GM19238 (cell line): ENCODE measurements around the gene YBX1.
"Not testable (repeated sequence)": the region's sequence is repeated elsewhere in the genome, so short reads cannot be mapped to it uniquely, and the experiment has no call there.

ENCODE experiments used
- DNase-seq: peaks from one replicate; pipeline ENCODE4 v3.0.0; 2011; ENCODE audit warnings: low spot score; ENCODE audit not compliant: insufficient read length

YBX1 gene

DNA sequence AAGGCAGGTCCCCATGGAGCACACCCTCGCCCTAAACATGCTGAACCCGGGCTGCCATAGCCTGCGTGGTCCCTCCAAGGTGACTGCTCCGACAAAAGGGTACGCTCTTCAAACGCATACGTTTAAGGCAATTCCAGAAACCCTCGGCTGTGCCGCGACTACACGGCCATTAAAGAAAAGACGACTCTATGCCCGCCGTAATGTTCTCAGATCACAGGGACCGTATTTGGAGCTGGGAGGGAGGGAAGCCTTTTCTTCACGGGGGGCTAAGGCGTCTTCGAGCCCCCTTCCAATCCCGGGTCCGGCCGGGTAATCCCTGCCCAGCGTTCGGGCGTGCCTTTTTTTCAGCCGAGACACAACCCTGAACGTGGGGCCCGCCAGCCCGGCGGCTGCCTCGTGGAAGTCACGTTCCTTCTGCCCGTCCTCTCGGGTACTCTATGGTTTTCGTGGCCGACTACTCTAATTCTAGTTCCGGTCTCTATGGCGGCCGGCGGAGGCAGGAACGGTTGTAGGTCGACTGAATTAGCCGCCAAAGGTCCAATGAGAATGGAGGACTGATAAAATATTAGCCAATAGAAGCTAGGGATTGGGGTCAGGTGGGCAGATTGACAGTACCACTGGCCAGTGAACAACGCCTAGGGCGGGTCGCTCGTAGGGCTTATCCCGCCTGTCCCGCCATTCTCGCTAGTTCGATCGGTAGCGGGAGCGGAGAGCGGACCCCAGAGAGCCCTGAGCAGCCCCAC, at the start of gene YBX1:
YBX1 (plus strand) TSS at position 678 of the 743 bp plus-strand sequence. CDS start 148 bp downstream, outside the sequence.
- DNase-seq = peak; percentile 92

- DNase-seq = no peak
These were observed 43.1 kb upstream of the YBX1 start for GRCh38 chr1:42639116-42639515.

GRCh38 chr1:42646056-42646455, 36.2 kb upstream of the YBX1 start:
- DNase-seq = no peak

GRCh38 chr1:42657201-42657600, 25.0 kb upstream of the YBX1 start:
- DNase-seq = no peak

GRCh38 chr1:42657981-42658876, 24.0 kb upstream of the YBX1 start, which contains the start of gene PPIH:
PPIH (plus strand) TSS chr1:42658423; CDS start chr1:42658447, 24 bp downstream.
- DNase-seq = peak; percentile 91

GRCh38 chr1:42658877-42659337, 23.3 kb upstream of the YBX1 start:
- DNase-seq = no peak

- no peak for DNase-seq
These were observed 21.2 kb upstream of the YBX1 start for GRCh38 chr1:42660907-42661500.

DNA sequence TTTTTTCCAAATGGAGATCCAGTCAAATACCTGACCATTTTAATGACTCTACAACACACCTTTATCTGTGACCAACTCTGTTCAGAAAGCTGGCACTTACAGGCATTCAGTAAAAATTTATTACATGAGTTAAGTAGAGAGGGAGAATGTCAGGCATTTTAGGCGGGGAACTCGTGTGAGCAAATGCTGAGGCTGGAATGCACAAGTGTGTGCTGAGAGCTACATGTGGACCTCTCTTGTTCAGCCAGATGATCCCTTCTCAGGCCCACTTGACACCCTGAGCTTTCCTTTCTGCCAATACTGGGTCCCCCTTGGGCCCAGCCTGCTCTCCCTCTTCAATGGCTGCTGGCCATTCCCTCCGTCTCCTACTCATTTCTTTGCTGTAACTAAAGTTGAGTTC, 12.3 kb upstream of the YBX1 start:
- no peak for DNase-seq

DNA sequence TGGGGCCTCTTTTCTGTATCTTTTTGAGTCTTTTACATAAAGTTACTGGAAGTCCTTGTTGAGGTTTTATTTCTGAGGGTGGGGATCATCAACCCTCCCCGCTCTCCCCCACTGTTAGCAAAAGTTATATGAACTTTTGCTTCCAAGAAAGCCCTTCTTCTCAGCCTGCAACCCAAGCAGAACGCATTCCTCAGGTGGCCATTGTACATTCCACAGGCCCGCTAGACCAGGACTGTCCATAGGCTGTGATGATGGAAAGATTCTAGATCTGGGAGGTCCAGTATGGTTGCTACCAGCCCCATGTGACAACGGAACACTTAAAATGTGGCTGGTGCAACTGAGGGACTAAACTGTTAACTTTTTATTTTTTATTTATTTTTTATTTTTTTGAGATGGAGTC, 11.8 kb upstream of the YBX1 start:
- DNase-seq = no peak

DNA sequence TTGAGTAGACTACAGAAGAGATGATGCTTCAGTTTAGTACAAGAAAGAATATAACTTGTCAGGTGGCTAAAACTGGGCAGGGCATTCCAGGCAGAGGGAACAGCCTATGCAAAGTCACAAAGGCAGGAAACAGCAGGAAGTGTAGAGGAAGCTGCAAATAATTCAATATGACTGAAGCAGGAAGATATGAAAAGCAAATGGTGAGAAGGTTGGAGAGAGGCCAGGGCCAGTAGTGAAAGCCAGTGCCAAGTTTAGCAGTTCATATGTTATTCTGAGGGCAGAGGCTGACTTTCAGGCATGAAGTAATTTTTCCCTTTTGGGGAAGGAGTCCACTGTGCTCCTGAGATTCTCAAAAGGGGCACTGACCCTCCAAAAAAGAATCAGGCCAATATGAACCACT, 8.0 kb upstream of the YBX1 start:
- no peak for DNase-seq

- no peak for DNase-seq
These were observed 7.5 kb upstream of the YBX1 start for GRCh38 chr1:42674682-42675081.

GRCh38 chr1:42675467-42675866, 6.8 kb upstream of the YBX1 start:
- DNase-seq = no peak

GRCh38 chr1:42676534-42677087, 5.6 kb upstream of the YBX1 start:
- no peak for DNase-seq

GRCh38 chr1:42679364-42679983, 2.7 kb upstream of the YBX1 start:
- DNase-seq = no peak

DNA sequence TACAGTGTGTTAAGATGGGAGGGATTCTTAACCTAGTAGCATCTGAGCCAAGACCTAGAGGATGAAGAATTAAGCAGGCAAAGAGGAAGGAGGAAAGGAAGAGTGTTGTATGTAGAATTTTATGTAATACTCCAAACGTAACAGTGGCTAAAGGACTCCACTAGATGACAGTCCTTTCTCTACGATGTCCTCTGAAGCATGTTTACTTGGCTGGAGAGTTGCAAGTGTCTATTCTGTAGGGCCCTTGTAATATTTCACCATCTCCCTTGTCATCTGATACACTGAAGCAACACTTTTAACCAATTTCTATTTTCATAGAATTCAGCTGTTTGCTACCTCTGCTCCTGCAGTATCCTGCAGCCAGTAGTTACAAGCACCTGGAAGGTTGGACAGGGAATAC, 2.2 kb upstream of the YBX1 start:
- no peak for DNase-seq

GRCh38 chr1:42680921-42681683, 1.1 kb upstream of the YBX1 start:
- DNase-seq = peak; percentile 8

GRCh38 chr1:42682484-42682738, 193 bp downstream of the YBX1 start:
- DNase-seq = not testable (repeated sequence)

GRCh38 chr1:42682739-42683531, 717 bp downstream of the YBX1 start:
- peak; percentile 57 for DNase-seq

- DNase-seq = no peak
These were observed 1.9 kb downstream of the YBX1 start for GRCh38 chr1:42684139-42684538.

GRCh38 chr1:42686418-42686817, 4.2 kb downstream of the YBX1 start:
- no peak for DNase-seq
